Esophagus mucosa (tissue), 1 donor: ENCODE measurements around the gene LHCGR. TPM values are rescaled to one million over a fixed set of nuclear protein-coding genes. Genes with fewer than 3 reads are reported as not detected.
"Not testable (repeated sequence)": the region's sequence is repeated elsewhere in the genome, so short reads cannot be mapped to it uniquely, and the experiment has no call there.

ENCODE experiments used
- ATAC-seq: fragments of 200-7000 bp; cut with Tn5 transposase; one replicate; pipeline ENCODE4 v1.9.1; 2020
- total RNA-seq: library from RNA; stranded (reverse); gene quantifications from one replicate; pipeline ENCODE4 v1.2.4, GENCODE V29; 2023
- donor health status: DM: yes; HTN: yes; CAD: no.

LHCGR gene
- total RNA-seq, 1 donor from 2014 or later = not detected

GRCh38 chr2:48709096-48710034 lies 46.2 kb downstream of the LHCGR start:
- ATAC-seq = no peak

GRCh38 chr2:48707466-48707865 lies 48.1 kb downstream of the LHCGR start:
- ATAC-seq = peak; percentile 36

GRCh38 chr2:48703621-48704020 lies 51.9 kb downstream of the LHCGR start:
- ATAC-seq = not testable (repeated sequence)

GRCh38 chr2:48699348-48699930 lies 56.1 kb downstream of the LHCGR start:
- ATAC-seq = no peak

- no peak for ATAC-seq
Observed at GRCh38 chr2:48696881-48697280, 58.6 kb downstream of the LHCGR start.

GRCh38 chr2:48695991-48696390 lies 59.5 kb downstream of the LHCGR start:
- no peak for ATAC-seq

- no peak for ATAC-seq
Observed at GRCh38 chr2:48694149-48694548, 61.4 kb downstream of the LHCGR start.

GRCh38 chr2:48693645-48694044 lies 61.9 kb downstream of the LHCGR start:
- no peak for ATAC-seq

- ATAC-seq = no peak
Observed at GRCh38 chr2:48693066-48693465, 62.5 kb downstream of the LHCGR start.

- ATAC-seq = no peak
Observed at GRCh38 chr2:48691935-48692691, 63.4 kb downstream of the LHCGR start.

- no peak for ATAC-seq
Observed at GRCh38 chr2:48685126-48685525, 70.4 kb downstream of the LHCGR start.

- no peak for ATAC-seq
Observed at GRCh38 chr2:48677450-48677849, 78.1 kb downstream of the LHCGR start.

GRCh38 chr2:48674933-48675332 lies 80.6 kb downstream of the LHCGR start:
- no peak for ATAC-seq

GRCh38 chr2:48673581-48673980 lies 81.9 kb downstream of the LHCGR start:
- ATAC-seq = no peak

- no peak for ATAC-seq
Observed at GRCh38 chr2:48668992-48669391, 86.5 kb downstream of the LHCGR start.

- ATAC-seq = no peak
Observed at GRCh38 chr2:48651158-48651790, 104.2 kb downstream of the LHCGR start.

- no peak for ATAC-seq
Observed at GRCh38 chr2:48638261-48638660, 117.3 kb downstream of the LHCGR start.

Other genes with a start within 250 kb of the LHCGR start
- gene STON1, start 225.6 kb downstream of the LHCGR start, total RNA-seq = 2.4 TPM
- not detected for gene GTF2A1L, start 137.9 kb downstream of the LHCGR start, total RNA-seq